HG02798 (cell line): ENCODE results near the gene ZNF789.
"Not testable (repeated sequence)": the region's sequence is repeated elsewhere in the genome, so short reads cannot be mapped to it uniquely, and the experiment has no call there.

Source experiments
- ATAC-seq: cut with Tn5 transposase; IDR thresholded peaks from one replicate; pipeline ENCODE4 v1.9.1; 2021; ENCODE audit warnings: mild to moderate bottlenecking; ENCODE audit not compliant: unreplicated experiment, poor library complexity

ZNF789 gene

GRCh38 chr7:99499721-99500636 is 27.3 kb downstream of the ZNF789 start, which contains the start of gene ZNF394:
ZNF394 (minus strand) TSS chr7:99500281; CDS start chr7:99500093, 188 bp downstream.
- peak; percentile 52 for ATAC-seq

DNA sequence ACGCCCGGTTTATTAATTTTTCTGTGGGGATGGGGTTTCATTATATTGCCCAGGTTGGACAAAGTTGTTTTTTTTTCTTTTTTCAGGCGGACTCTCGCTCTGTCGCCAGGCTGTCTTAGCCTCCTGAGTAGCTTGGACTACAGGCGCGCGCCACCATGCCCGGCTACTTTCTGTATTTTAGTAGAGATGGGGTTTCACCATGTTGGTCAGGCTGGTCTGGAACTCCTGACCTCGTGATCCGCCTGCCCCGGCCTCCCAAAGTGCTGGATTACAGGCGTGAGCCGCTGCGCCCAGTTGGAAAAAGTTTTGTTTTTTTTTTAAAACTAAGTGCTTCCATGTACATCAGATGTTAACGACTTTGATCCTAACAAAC is 27.9 kb downstream of the ZNF789 start:
- no peak for ATAC-seq

GRCh38 chr7:99501236-99501635 is 28.5 kb downstream of the ZNF789 start:
- ATAC-seq, result not testable (repeated sequence)

- ATAC-seq, result no peak
Measured at GRCh38 chr7:99504281-99504602, 31.6 kb downstream of the ZNF789 start.

GRCh38 chr7:99504603-99505323 is 32.1 kb downstream of the ZNF789 start, which contains the start of gene ZKSCAN5:
ZKSCAN5 (plus strand) TSS chr7:99504662; CDS start chr7:99506045, 1,383 bp downstream.
- peak; percentile 81 for ATAC-seq

- no peak for ATAC-seq
Measured at GRCh38 chr7:99505324-99505662, 32.6 kb downstream of the ZNF789 start.

DNA sequence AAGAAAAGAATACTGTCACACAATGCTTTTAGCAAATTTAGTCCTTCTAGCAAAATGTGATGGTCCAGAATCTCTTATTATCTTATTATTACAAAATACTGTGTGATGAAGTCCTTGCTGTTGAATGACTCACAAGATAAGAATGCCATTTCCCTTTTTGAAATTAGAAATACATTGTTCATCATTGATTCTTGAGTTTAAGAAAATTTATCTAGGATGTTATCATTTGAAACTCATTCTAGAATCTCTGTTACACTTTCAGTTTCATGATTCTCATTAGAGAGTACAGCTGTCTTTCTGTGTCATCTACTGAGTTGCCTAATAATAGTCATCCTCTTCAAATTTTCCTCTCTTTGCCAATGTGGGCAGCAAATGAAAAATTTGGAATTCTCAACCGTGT is 41.4 kb downstream of the ZNF789 start:
- no peak for ATAC-seq

DNA sequence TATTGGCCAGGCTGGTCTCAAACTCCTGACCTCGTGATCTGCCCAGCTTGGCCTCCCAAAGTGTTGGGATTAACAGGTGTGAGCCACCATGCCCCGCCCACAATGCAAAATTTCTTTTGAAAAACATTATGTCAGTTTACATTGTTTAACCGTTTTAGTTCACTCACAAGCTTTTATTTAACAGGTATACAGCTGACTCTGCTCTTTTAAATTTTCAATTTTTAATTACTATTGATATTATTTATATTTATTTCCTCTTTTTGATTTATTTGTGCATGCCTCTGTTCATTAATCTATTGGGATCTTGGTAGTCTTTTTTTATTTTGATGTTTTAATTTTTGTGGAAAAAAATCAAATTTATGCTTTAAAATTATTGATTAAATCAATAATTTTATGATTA is 48.7 kb downstream of the ZNF789 start:
- ATAC-seq, result no peak

- no peak for ATAC-seq
Measured at GRCh38 chr7:99525713-99526440, 53.2 kb downstream of the ZNF789 start.

GRCh38 chr7:99531354-99531765 is 58.7 kb downstream of the ZNF789 start:
- ATAC-seq, result no peak

GRCh38 chr7:99535667-99536066 is 63.0 kb downstream of the ZNF789 start:
- no peak for ATAC-seq
